T follicular helper cell (primary cell): ENCODE results near the gene OLFM3.

Experiments used
- DNase-seq: peaks from one replicate; pipeline ENCODE4 v3.0.0-alpha.2; 2020; ENCODE audit warnings: low read depth

Gene OLFM3

DNA sequence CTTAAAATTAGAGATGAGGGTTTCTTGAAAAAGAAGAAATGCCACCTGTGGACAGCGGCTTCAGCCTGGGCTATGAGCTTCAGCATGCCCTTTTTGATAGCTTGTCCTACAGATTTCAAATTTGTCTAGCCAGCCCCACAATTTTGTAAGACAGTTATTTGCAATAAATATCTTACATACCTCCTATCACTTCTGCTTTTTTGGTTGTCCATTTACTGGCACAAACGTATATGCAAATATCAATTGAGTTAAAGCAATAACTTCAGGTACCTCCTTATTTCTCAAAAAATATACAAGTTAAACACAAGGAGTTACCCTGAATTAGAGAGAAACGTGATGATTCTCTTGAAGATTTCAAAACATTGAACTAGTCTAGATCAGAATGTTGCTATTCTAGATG is 53.5 kb downstream of the OLFM3 start:
- no peak for DNase-seq

DNA sequence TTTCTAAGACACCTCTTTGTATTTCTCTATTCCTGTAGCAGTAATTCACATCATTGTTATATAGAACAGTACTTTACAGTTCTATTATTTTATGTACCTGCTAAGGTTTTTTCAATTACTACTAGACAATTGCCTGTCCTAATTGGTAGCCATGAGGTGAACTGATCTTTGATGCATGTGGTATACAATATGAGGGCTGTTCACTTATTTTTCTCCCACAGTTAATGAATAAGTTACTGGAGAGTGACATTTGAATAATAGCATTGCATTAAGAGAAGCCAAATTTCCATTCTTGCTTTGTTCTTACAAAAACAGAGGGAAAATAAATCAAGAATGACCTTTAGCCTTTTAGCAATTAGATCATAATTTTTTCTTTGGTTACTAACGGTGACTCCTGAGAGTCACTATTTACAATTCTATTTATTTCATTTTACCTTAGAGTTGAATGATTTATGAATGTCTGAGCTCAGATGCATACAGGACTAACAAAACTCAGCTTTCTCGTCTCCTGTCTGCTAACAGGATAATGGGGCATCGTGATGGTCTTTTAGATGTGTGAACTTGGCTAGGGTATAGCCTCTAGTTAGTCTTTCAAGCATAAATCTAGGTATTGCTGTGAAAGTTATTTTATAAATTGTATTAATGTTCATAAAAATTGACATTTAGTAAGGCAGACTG is 54.1 kb downstream of the OLFM3 start:
- DNase-seq, result no peak

GRCh38 chr1:101938681-101939080 is 58.0 kb downstream of the OLFM3 start:
- no peak for DNase-seq

GRCh38 chr1:101929343-101929742 is 67.4 kb downstream of the OLFM3 start:
- no peak for DNase-seq

DNA sequence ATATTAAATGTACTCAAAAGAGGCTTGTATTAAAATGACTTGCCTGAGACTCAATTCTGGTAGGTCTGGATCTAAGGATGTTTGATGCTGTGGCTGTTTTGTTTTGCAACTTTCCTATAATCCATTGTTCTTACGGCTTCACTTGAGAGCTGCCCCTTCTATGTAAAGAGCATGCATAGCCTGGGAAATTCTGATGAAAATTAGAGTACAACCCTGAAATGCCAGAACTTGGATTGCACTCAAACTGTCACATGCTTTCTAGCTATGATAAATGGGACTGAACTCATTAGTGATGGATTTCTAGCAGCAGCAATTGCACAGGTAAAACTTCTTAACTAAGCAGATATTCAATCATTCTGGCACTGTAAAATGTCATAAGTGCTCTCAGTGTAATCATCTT is 67.9 kb downstream of the OLFM3 start:
- no peak for DNase-seq

DNA sequence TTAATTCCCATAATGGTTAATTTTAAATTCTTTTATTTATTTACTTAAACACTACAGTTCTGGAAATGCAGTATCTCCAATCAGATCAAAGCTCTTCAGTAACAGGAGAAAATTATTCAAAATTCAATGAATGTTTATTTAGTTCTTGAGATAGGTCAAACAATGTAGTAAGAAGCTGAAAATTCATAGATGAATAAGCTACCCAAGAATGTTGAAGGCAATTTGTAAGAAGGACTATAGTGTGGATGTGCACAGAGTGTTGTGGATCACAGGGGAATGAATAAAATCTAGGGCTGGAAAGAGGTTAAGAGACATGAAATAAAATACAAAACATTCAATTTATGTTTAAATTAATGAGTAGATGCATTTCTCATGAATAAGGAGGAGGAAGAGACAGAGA is 72.0 kb downstream of the OLFM3 start:
- DNase-seq, result no peak

DNA sequence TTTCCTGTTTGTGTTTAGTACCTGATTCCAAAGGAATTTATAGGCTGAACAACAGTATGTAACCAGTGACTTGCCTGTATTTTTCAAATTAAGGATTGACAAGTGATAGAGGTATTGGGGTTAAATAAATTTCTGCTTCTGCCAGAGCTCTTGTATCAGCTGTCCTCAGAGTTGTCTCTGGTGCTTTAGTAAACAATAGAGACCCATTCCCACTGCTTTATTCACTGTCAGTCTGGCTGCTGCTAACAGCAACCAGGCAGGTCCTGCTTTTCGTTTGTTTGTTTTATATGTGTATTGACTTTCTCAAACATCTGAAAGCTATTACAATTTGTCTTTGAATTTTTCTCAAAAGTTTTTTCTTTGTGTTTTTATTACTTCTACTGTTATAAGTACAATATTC is 76.1 kb downstream of the OLFM3 start:
- no peak for DNase-seq

- no peak for DNase-seq
Measured at GRCh38 chr1:101918277-101918676, 78.4 kb downstream of the OLFM3 start.

GRCh38 chr1:101915597-101915996 is 81.1 kb downstream of the OLFM3 start:
- no peak for DNase-seq

DNA sequence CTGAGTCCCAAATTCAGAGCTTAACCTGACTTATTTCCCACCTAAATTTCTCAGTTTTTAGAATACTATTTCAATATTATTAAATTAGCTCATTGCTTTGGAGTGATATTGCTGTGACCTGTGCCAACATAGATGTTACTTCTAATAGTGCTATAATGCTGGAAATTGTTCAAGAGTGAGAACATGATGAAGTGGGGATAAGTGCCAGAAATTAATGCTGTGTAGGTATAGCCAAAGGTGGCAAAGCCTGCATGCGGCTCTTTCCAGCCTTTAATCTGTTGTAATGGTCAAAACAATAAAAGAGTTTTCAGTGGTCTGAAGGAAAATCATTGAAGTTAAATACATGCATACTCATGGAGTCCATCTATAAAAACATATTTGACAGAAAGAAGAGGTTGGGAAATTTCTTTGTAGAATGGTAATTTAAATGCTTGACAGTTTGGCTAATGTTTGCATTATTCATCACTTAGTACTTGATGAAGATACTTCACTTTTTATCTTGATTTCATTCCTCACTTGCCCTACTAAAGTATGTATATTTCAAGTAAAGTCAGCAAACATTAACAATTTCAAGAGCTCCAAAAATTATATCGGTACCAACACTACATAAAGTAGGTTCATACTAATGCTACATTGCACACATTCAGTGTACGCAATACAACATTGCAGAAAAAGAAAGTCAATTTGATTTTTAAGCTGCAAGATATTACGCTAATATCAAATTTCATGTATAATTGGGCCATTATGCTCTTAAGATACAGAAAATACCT is 82.1 kb downstream of the OLFM3 start:
- no peak for DNase-seq

DNA sequence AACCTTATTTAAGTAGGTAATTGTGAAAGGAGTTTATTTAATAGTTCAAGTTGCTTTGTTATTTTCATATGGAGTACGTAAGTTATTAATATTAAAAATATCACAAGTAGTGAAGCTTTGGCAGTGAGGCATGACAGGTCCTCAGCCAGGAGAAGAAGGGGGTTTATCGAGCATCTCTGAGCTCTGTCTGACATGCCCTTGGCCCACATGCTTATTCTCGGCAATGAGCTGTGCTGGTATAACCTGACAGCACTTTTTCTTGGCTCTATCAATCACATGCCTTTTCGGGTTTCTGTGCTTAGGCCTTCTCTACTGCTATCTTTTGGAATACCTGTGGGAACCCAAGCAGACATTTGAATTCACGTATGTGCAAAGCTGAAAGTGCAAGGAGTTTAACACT is 84.8 kb downstream of the OLFM3 start:
- no peak for DNase-seq

- no peak for DNase-seq
Measured at GRCh38 chr1:101908980-101909379, 87.7 kb downstream of the OLFM3 start.

- no peak for DNase-seq
Measured at GRCh38 chr1:101907264-101907663, 89.5 kb downstream of the OLFM3 start.

- no peak for DNase-seq
Measured at GRCh38 chr1:101905283-101905835, 91.4 kb downstream of the OLFM3 start.

- no peak for DNase-seq
Measured at GRCh38 chr1:101902199-101902598, 94.5 kb downstream of the OLFM3 start.

DNA sequence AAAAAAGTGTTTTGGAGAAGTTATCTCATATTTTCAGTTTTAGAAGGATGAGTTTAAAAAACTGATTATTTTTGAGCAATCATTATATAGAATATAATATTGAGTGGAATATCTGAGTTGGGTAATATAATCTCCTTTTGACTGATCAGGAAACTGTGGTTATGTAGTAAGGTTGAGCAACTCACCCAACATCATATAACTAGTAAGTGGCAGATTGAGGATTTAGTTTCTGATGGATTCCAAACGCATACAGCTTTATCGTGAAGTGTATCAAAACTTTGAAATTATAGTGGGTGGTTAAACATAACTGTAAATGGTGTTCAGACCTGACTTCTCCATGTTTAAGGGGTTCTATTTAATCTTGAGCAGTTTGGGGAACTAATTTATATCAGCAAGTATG is 98.6 kb downstream of the OLFM3 start:
- no peak for DNase-seq

- DNase-seq, result no peak
Measured at GRCh38 chr1:101884621-101885020, 112.1 kb downstream of the OLFM3 start.

GRCh38 chr1:101875891-101876290 is 120.8 kb downstream of the OLFM3 start:
- no peak for DNase-seq

DNA sequence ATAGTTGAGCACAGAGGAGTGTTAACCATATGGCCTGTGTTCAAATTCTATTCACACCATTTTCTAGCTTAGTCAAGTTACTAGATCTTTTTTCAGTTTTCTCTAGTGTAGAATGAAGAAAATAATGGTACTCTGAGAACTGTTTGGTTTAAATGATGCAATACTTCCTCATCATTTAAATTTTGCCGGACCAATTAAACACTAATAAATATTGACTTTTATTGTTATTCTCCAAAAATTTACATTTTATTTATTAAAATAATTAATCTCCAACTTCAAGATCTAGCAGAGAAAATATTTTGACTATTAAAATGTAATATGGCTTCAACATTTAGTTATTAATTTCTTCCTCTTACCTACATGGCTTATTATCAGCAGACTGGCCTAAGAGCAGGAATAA is 123.1 kb downstream of the OLFM3 start:
- DNase-seq, result no peak

DNA sequence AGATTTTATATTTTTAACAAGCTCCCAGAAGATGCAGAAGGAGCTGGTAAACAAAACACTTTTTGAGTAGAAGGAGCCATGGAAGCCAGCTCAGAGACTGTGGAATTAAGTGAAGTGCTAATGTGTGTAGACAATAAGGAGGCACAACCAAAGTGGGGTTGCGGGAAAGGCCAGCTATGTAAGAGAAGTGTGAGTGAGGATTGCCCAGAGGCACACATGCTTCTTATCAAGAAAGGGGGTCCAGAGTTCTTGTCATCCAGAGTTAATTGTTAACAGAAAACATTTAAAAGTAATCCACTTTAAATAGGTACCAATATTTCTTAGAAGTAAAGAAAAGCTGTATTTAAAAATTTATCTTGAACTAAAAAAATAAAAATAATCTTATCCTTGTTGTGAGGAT is 136.8 kb downstream of the OLFM3 start:
- DNase-seq, result no peak

DNA sequence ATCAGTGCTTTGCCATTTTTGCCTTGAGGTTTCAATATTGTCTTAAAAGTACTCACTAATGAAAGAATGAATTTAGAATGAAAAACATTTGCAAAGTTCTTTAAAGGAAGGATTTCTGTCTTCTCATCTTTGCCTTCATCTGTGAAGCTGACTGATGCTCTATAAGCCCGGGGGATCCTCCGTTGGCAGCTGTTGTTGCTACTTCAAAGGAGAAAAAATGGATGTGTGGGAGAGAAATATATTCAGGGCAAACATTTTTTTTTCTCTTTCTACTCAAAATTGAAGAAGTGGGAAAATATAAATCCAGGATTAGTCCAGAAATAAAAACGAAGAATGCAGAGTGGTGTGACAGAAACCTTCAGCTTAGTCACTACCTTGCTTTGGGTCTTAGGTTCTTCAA is 142.5 kb downstream of the OLFM3 start:
- DNase-seq, result no peak

GRCh38 chr1:101852936-101853335 is 143.8 kb downstream of the OLFM3 start:
- DNase-seq, result no peak

DNA sequence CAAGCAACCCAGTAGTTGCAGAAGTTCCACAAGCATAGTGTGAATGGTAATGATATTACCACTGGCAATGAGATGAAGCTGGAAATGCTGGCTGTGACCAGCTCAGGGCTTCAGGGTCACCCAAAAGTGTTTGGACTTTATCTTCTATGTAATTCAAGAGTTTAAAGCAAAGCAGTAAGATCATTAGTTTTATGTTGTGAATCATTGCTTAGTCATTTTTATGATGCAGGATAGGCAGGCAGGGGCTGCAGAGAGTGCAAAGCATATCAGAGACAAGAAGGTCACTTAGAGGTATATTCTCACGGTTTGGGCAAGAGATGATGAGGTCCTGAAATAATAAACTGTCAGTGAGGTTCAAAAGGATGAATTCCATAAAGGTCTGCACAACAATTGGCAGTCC is 147.4 kb downstream of the OLFM3 start:
- DNase-seq, result no peak

DNA sequence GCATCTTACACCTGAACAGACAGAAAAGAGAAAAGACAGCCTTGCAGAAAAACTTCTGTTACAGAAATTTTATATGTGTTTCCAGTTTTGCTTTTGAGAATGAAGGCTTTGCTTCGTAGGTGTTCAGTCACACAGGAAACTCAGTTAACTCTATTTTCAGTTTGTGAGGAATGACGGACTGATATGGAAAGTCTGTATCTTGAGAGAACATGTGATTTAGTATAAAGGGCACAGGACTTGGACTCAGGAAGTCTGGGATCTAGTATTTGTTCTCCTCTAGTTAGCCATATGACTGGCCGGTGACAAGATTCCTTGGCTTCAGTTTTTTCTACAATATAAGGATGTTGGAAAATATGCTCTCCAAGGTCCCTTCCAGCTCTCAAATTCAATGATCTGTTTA is 149.1 kb downstream of the OLFM3 start:
- no peak for DNase-seq
